CD4-positive, alpha-beta T cell (primary cell): Measurements from ENCODE around the gene RNU7-1. TPM values are rescaled to one million over a fixed set of nuclear protein-coding genes. Genes with fewer than 3 reads are reported as not detected.

Source experiments
- ATAC-seq: fragments of 200-7000 bp; cut with Tn5 transposase; one replicate; pipeline ENCODE4 v1.10.0; 2022; ENCODE audit warnings: mild to moderate bottlenecking; ENCODE audit not compliant: poor library complexity
- CTCF ChIA-PET: fragments of 350-600 bp; sonication (Branson Sonifier 250); formaldehyde crosslinking; loops from one replicate; lab custom pipeline; 2021; ENCODE audit warnings: antibody characterized with exemption, inconsistent platforms; lab: Charles Lee
- POLR2A ChIA-PET: fragments of 350-600 bp; sonication (Branson Sonifier 250); formaldehyde crosslinking; loops from one replicate; lab custom pipeline; 2021; ENCODE audit warnings: antibody characterized with exemption, inconsistent platforms; lab: Charles Lee
- DNase-seq, 14 experiments: peaks; one replicate each; pipeline ENCODE4 v3.0.0-alpha.2; 2013 to 2020; ENCODE audit warnings: mixed read lengths in 2 of 14
- H3K27ac ChIP-seq, 2 donors: one replicate each; pipeline versions ENCODE4 v1.5.1 to v1.7.0; 2013; ENCODE audit warnings: low read length in 2 of 2, low read depth in 1 of 2, mild to moderate bottlenecking in 1 of 2
- H3K27me3 ChIP-seq, 2 experiments: 1 replicate in 1 of 2; 2 replicates in 1 of 2; pipeline versions ENCODE4 v1.6.1 to v1.7.0; 2013; ENCODE audit warnings: low read length in 2 of 2, control low read depth in 1 of 2, mild to moderate bottlenecking in 1 of 2, moderate library complexity in 1 of 2; ENCODE audit not compliant: insufficient read depth in 2 of 2, control insufficient read depth in 1 of 2
- H3K36me3 ChIP-seq: one replicate; pipeline ENCODE4 v1.6.1; 2013; ENCODE audit warnings: low read length, control low read depth; ENCODE audit not compliant: insufficient read depth
- H3K4me1 ChIP-seq: one replicate; pipeline ENCODE4 v1.6.1; 2013; ENCODE audit warnings: low read length, control low read depth; ENCODE audit not compliant: insufficient read depth
- H3K4me3 ChIP-seq: one replicate; pipeline ENCODE4 v1.5.1; 2013; ENCODE audit warnings: mild to moderate bottlenecking, low read length, moderate library complexity
- H3K9me3 ChIP-seq, 2 experiments: 1 replicate in 1 of 2; 2 replicates in 1 of 2; pipeline versions ENCODE4 v1.6.1 to v1.7.0; 2013; ENCODE audit warnings: low read length in 2 of 2, mild to moderate bottlenecking in 2 of 2, control low read depth in 1 of 2, moderate library complexity in 1 of 2; ENCODE audit not compliant: control insufficient read depth in 1 of 2, insufficient read depth in 1 of 2
- H3K27ac Mint-ChIP-seq: one replicate; pipeline ENCODE4 v1.8.0; 2020; ENCODE audit warnings: mixed read lengths
- H3K27me3 Mint-ChIP-seq: one replicate; pipeline ENCODE4 v1.8.0; 2021; ENCODE audit warnings: mixed read lengths
- H3K36me3 Mint-ChIP-seq: one replicate; pipeline ENCODE4 v1.8.0; 2021; ENCODE audit warnings: low read depth, mixed read lengths
- H3K4me1 Mint-ChIP-seq: one replicate; pipeline ENCODE4 v1.8.0; 2021; ENCODE audit warnings: low read depth, mixed read lengths
- H3K4me3 Mint-ChIP-seq: one replicate; pipeline ENCODE4 v1.8.0; 2020; ENCODE audit warnings: mild to moderate bottlenecking, mixed read lengths
- H3K9me3 Mint-ChIP-seq: one replicate; pipeline ENCODE4 v1.8.0; 2020; ENCODE audit warnings: mixed read lengths
- CTCF ChIP-seq: fragments of 200-600 bp; IDR thresholded peaks from one replicate; pipeline ENCODE4 v1.8.0; 2022; ENCODE audit warnings: antibody characterized with exemption, mild to moderate bottlenecking
- intact Hi-C, 2 experiments: fragments of 100-400 bp; cut with DNase I in 1 of 2; cut with micrococcal nuclease in 1 of 2; formaldehyde crosslinking; loops; one replicate each; pipeline versions ENCODE4 v1.15.1 to v1.9.0; 2023 to 2025; cut with DNase I, micrococcal nuclease
- total RNA-seq, 174 experiments: library from RNA in 2 of 174; stranded (reverse) in 2 of 174; gene quantifications; one replicate each; pipeline ENCODE4 v1.2.3 and lab custom pipeline; 2021 to 2026

RNU7-1 gene
- total RNA-seq, 2 experiments from 2014 or later, result not detected

DNA sequence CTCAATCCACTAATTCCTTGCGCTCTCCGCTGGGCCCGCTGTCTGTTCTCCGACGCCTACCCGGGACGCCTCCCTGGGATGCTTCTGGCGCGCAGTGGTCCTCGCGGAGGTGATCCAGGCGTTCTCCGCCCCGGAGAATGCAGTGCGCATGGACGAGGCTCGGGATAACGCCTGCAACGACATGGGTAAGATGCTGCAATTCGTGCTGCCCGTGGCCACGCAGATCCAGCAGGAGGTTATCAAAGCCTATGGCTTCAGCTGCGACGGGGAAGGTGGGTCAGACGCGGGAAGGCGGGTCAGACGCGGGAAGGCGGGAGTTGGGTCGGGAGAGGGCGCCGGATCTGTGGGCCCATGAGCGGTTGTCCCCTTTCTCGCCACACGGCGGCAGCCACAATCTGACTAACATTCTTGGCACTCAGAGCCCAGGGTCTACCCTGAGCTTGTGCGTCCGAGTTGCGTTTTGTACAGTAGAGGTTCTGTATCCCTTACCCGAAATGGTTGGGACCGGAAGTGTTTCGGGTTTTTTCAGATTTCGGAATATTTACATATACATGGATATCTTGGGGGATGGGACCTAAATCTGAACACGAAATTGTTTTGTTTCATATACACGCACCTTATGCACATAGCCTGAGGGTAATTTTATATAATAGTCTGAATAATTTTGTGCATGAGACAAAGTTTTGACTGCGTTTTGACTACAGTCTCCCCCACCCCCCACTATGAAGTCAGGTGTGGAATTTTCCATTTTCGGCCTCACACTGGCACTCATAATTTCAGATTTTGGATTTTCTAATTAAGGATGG lies 968 bp downstream of the RNU7-1 start:
- ChIA-PET CTCF (interaction anchor here (0.7 to 10.8 kb wide), 19 partner anchors 9 to 245 kb away, joined by 3 to 324 read pairs (median 6); partner anchors contain the start of genes C1RL, CDCA3, EMG1 and ENO2), POLR2A (interaction anchor here (0.6 to 11.6 kb wide), 37 partner anchors 10 to 1026 kb away, joined by 3 to 963 read pairs (median 8); partner anchors contain the start of genes ATN1, C1RL, CD4 and CDCA3)
- Histone ChIP-seq H3K9me3 (no peaks in the 10 kb centered on the region), H3K27ac (peak overlapping the region; percentile 96 to 98), H3K36me3 (peaks cover 17% of the 10 kb centered on the region), H3K4me1 (peaks cover 74% of the 10 kb centered on the region), H3K4me3 (peak overlapping the region; percentile 65), H3K27me3 (no peaks in the 10 kb centered on the region)
- peaks cover 19% of the 10 kb centered on the region for H3K36me3 Mint-ChIP-seq
- ATAC-seq, result peak; percentile 51
- H3K4me3 Mint-ChIP-seq, result peak overlapping the region; percentile 97
- peak overlapping the region; percentile 97 for H3K27ac Mint-ChIP-seq
- peak; percentile 92 for TF ChIP-seq CTCF
- intact Hi-C loops, result loop anchor here (1.0 to 5.0 kb wide), 5 partner anchors 8 to 77 kb away; partner anchors contain the start of genes EMG1 (in 1 of the 2), PHB2 (in 1 of the 2) and TPI1 (in 1 of the 2)
- no peaks in the 10 kb centered on the region for H3K9me3 Mint-ChIP-seq
- DNase-seq, result peak; percentile 75 to 94 (median 84)
- H3K4me1 Mint-ChIP-seq, result peaks cover 73% of the 10 kb centered on the region
- H3K27me3 Mint-ChIP-seq, result no peaks in the 10 kb centered on the region

GRCh38 chr12:6945613-6946012 lies 2.0 kb downstream of the RNU7-1 start:
- peaks cover 20% of the 10 kb centered on the region for H3K36me3 Mint-ChIP-seq
- H3K4me1 ChIP-seq, result peaks cover 85% of the 10 kb centered on the region
- no peak for ATAC-seq
- ChIA-PET POLR2A (interaction anchor here (0.6 to 11.6 kb wide), 13 partner anchors 8 to 256 kb away, joined by 3 to 963 read pairs (median 26); partner anchors contain the start of genes C1RL, EMG1, ENO2 and PHB2), CTCF (interaction anchor here (1.1 to 10.8 kb wide), 12 partner anchors 8 to 163 kb away, joined by 4 to 324 read pairs (median 14); partner anchors contain the start of genes C1RL, CDCA3, LPCAT3 and LRRC23)
- peak overlapping the region; percentile 97 for H3K27ac Mint-ChIP-seq
- H3K4me3 Mint-ChIP-seq, result peak overlapping the region; percentile 97
- H3K4me1 Mint-ChIP-seq, result peaks cover 81% of the 10 kb centered on the region
- H3K9me3 Mint-ChIP-seq, result no peaks in the 10 kb centered on the region
- peaks cover 17% of the 10 kb centered on the region for H3K36me3 ChIP-seq
- H3K27me3 ChIP-seq, result no peaks in the 10 kb centered on the region
- H3K27me3 Mint-ChIP-seq, result no peaks in the 10 kb centered on the region
- TF ChIP-seq CTCF, result no peak
- peak overlapping the region; percentile 65 for H3K4me3 ChIP-seq
- peak overlapping the region; percentile 96 to 98 for H3K27ac ChIP-seq
- intact Hi-C loops, result no loop called here
- no peaks in the 10 kb centered on the region for H3K9me3 ChIP-seq
- peak in 1 of 14 experiments; percentile 41 for DNase-seq

DNA sequence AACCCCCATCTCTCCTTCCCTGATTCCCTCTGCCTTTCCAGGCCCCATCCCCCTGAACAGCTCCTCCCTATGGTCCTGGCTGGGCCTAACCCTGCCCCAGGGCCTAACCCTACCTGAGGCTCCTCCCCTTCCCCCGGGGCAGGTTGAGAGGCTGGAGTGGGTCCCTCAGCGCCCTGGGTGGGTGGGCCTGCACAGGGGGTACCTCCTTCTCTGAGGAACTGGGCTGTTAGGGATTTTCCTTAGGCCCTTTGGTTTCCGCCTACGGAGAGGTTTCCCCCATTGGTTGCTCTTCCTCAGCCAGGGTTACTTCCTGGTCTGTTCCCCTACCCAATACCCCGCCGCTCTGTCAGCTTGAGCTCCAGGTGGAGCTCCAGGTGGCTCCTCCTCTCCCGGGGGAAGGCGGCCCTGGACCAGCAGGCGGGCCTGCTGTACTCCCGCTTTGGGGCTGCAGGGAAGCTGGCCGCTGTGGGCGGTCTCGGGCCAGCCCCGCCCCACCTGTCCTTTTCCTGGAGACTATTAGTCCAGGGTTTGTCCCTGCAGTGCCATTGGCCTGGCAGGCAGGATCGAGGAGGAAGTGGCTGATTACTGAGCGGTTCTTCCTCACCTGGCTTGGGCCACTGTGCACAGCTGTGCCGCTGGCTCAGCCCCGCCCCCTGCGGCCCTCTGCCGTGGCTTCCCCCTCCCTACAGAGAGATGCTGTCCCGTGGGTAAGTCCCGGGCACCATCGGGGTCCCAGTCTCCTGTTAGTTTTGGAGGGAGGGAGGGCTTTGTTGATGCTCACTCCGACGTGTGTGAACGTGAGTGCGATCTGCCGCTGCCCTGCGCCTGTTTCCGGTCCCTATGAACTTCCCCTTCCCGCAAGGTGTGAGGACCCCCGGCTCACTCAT lies 2.7 kb downstream of the RNU7-1 start:
- H3K27ac ChIP-seq, result peak overlapping the region; percentile 96 to 98
- peak overlapping the region; percentile 97 for H3K4me3 Mint-ChIP-seq
- H3K4me3 ChIP-seq, result peak overlapping the region; percentile 65
- peaks cover 91% of the 10 kb centered on the region for H3K4me1 ChIP-seq
- H3K36me3 ChIP-seq, result peaks cover 15% of the 10 kb centered on the region
- no peak for TF ChIP-seq CTCF
- intact Hi-C loops, result no loop called here
- DNase-seq, result peak in 9 of 14 experiments; percentile 51 to 85 (median 67)
- H3K27ac Mint-ChIP-seq, result peak overlapping the region; percentile 97
- no peaks in the 10 kb centered on the region for H3K9me3 Mint-ChIP-seq
- POLR2A ChIA-PET, result interaction anchor here (0.6 to 11.6 kb wide), 12 partner anchors 9 to 257 kb away, joined by 3 to 963 read pairs (median 30); partner anchors contain the start of genes C1RL, EMG1, ENO2 and PHB2
- H3K27me3 Mint-ChIP-seq, result no peaks in the 10 kb centered on the region
- H3K9me3 ChIP-seq, result no peaks in the 10 kb centered on the region
- H3K36me3 Mint-ChIP-seq, result peaks cover 25% of the 10 kb centered on the region
- peaks cover 86% of the 10 kb centered on the region for H3K4me1 Mint-ChIP-seq
- peak; percentile 12 for ATAC-seq
- CTCF ChIA-PET, result interaction anchor here (1.0 to 10.8 kb wide), 9 partner anchors 8 to 163 kb away, joined by 3 to 324 read pairs (median 9); partner anchors contain the start of genes C1RL, LPCAT3, LRRC23 and SPSB2
- H3K27me3 ChIP-seq, result no peaks in the 10 kb centered on the region
